Stimulated activated CD8-positive, alpha-beta memory T cell treated with anti-CD3 and anti-CD28 coated beads, Interleukin-4, amount 100 ng/mL, for 24 hours (primary cell): ENCODE results near the gene HIF3A.
A peak's percentile ranks its signal among the peaks of the same experiment; 100 is the strongest.
"Not testable (repeated sequence)": the region's sequence is repeated elsewhere in the genome, so short reads cannot be mapped to it uniquely, and the experiment has no call there.

Experiments
- DNase-seq: peaks from one replicate; pipeline ENCODE4 v3.0.0-alpha.2; 2020; ENCODE audit warnings: low read depth

HIF3A gene

GRCh38 chr19:46296722-46297461 is at the start of gene HIF3A:
TSS of gene HIF3A (plus strand) at chr19:46297042. CDS start at chr19:46297077, 35 bp downstream.
- no peak for DNase-seq

- DNase-seq = no peak
These were observed 46.6 kb upstream of the HIF3A start for GRCh38 chr19:46250076-46250735.

GRCh38 chr19:46251416-46251815 is 45.4 kb upstream of the HIF3A start:
- DNase-seq = no peak

GRCh38 chr19:46254776-46255175 is 42.1 kb upstream of the HIF3A start:
- no peak for DNase-seq

- no peak for DNase-seq
These were observed 40.0 kb upstream of the HIF3A start for GRCh38 chr19:46256855-46257254.

GRCh38 chr19:46261501-46261900 is 35.3 kb upstream of the HIF3A start:
- DNase-seq = not testable (repeated sequence)

GRCh38 chr19:46262684-46263296 is 34.1 kb upstream of the HIF3A start:
- DNase-seq = peak; percentile 43

- not testable (repeated sequence) for DNase-seq
These were observed 32.0 kb upstream of the HIF3A start for GRCh38 chr19:46264801-46265200.

- peak; percentile 54 for DNase-seq
These were observed 31.5 kb upstream of the HIF3A start for GRCh38 chr19:46265217-46265828.

- DNase-seq = no peak
These were observed 27.7 kb upstream of the HIF3A start for GRCh38 chr19:46269101-46269500.

GRCh38 chr19:46270521-46271256 is 26.2 kb upstream of the HIF3A start:
- DNase-seq = no peak

- DNase-seq = no peak
These were observed 25.2 kb upstream of the HIF3A start for GRCh38 chr19:46271481-46272197.

- DNase-seq = not testable (repeated sequence)
These were observed 22.9 kb upstream of the HIF3A start for GRCh38 chr19:46273931-46274330.

- DNase-seq = no peak
These were observed 17.7 kb upstream of the HIF3A start for GRCh38 chr19:46279177-46279576.

- no peak for DNase-seq
These were observed 13.1 kb upstream of the HIF3A start for GRCh38 chr19:46283771-46284170.

- no peak for DNase-seq
These were observed 12.2 kb upstream of the HIF3A start for GRCh38 chr19:46284635-46285034.

GRCh38 chr19:46287585-46287984 is 9.3 kb upstream of the HIF3A start:
- no peak for DNase-seq

- no peak for DNase-seq
These were observed 7.8 kb upstream of the HIF3A start for GRCh38 chr19:46288896-46289588.

GRCh38 chr19:46289724-46290619 is 6.9 kb upstream of the HIF3A start:
- no peak for DNase-seq

- no peak for DNase-seq
These were observed 5.0 kb upstream of the HIF3A start for GRCh38 chr19:46291829-46292228.
